GM20431 (cell line): ENCODE measurements around the gene M1AP.

Source experiments
- in situ Hi-C: fragments of 300-500 bp; cut with MseI, MboI; formaldehyde crosslinking; loops from one replicate; pipeline ENCODE4 v1.15.0; 2020; ENCODE audit warnings: low sequenced_read_pairs; ENCODE audit not compliant: unreplicated experiment

The M1AP gene

DNA sequence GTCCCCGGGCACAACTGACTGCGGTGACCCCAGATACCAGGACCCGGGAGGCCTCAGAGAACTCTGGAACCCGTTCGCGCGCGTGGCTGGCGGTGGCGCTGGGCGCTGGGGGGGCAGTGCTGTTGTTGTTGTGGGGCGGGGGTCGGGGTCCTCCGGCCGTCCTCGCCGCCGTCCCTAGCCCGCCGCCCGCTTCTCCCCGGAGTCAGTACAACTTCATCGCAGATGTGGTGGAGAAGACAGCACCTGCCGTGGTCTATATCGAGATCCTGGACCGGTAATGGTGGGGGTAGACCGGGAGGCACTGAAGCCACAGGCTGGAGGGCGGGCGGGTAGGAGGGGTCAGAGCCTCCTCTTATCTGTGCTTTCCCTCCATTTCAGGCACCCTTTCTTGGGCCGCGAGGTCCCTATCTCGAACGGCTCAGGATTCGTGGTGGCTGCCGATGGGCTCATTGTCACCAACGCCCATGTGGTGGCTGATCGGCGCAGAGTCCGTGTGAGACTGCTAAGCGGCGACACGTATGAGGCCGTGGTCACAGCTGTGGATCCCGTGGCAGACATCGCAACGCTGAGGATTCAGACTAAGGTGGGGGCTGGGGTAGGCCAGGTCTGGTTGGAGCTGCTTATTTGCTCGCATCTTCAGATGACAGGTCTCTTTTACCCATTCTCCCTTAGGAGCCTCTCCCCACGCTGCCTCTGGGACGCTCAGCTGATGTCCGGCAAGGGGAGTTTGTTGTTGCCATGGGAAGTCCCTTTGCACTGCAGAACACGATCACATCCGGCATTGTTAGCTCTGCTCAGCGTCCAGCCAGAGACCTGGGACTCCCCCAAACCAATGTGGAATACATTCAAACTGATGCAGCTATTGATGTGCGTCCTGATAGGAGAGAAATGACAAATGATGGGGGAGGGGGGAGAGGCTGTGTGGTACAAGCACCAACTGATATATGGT lies 117.6 kb downstream of the M1AP start:
- in situ Hi-C loops: no loop called here

DNA sequence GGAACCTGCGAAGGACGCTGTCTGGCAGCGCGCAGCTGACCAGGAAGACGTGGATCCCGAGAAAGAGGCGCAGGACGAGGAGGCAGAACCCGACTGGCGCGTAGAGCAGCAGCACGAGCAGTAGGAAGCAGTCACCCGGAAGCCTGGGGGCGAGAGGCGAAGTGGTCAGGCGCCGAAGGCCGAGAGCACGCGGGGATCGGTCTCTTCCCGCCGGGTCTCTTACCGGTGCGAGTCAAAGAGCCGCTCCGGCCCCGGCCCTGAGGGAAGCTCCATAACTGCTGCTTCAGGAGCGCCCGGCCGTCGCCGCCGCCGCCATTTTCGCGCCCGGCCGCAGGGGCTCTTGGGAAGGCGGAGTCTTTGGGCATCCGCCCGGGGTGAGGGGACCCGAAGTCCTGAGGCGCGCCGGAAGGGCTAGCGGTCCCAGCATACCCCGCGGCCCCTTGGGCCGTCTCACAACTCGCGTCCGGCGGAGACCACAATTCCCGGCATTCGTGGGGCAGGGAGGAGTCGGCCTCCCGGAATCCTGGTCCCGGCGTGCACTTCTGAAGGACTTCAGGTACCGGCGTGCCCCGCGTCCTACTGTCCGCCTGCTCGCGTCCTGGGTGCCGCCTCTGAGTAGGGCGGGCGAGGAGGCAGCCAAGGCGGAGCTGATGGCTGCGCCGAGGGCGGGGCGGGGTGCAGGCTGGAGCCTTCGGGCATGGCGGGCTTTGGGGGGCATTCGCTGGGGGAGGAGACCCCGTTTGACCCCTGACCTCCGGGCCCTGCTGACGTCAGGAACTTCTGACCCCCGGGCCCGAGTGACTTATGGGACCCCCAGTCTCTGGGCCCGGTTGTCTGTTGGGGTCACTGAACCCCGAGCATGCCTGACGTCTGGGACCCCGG lies 118.5 kb downstream of the M1AP start, which contains the start of the genes AUP1 and HTRA2:
TSS of gene AUP1 (minus strand) at position 350 of the 882 bp plus-strand sequence. CDS start at position 273, 77 bp downstream.
TSS of gene HTRA2 (plus strand) at position 577 of the 882 bp plus-strand sequence. CDS start at position 651, 74 bp downstream.
- in situ Hi-C loops: no loop called here

DNA sequence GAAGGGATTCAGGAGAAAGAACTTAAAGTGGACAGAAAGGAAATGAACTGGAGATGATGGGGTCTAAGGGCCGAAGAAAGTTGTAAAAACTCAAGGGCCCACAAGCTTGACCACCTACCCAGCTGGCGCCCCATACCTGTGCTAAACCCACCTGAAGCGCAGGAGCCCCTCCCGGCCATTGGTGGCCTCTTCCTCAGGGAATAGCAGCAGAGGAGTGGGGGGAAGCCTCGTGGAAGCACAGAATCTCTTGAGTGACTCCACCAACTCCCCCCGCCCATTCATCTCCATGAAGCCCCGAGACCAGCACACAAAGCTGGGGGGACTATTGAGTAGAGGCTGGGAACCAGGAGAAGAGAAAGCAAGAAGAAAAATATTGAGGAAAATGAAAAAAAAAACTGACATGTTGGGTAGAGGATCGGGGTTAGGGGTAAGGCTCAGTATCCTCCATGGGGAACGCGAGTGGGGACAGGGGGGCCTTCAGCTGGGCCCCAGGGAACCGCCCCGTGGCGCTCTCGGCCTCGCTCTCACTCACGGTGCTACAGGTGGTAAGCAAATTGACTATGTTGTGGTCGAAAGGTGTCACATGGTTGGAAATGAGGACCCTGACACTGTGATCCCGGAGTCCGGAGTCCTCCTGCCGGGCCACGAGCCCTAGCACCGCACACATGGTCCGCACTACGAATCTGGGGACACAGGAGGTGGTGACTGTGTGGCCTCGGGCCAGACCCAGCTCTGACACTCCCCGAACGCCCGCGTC lies 119.4 kb downstream of the M1AP start:
- in situ Hi-C loops: no loop called here

DNA sequence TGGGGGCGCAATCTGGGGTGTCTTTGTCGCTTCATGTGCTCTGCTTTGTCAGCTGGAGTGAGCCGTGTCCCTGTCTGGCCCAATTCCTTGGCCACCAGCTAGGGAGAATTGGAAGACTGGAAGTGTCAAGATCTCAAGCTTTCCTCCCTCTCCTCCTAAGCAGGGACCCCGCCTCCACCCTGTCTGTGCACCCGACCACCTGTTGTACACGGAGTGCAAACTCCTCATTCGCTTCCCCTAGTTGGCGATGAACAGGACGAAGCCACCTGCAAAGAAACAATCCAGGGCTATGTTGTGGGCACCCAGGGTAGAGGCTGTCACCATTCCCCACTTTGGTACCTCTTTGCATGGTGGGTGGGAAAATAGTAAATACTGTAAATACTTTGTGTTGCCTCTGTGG lies 120.4 kb downstream of the M1AP start:
- in situ Hi-C loops: no loop called here

DNA sequence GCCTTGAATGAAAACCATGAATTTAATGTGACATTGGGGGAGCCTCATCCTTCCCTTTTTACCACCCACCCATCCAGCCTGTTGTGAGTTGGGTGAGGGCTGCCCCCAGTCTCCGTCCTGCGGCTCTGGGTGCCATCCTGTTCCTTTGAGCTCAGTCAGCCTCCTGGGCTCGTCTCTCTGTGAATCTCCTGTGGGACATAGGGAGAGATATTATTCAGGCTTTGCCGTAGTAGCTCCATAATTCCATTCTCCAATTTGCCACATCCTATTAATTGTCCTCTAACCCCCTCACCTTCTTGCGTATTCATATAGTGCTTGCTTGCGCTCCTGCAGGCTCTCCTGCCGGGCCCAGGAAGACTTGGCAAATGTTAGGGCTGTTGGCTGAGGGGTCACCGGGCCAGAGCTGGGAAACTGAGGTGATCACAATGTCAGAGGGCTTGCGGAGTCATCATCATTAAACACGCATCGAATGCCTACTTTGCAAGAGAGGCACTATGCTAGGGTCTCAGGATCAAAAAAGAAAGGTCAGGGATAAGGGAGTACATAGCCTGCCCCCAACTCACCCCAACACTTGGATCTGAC lies 121.4 kb downstream of the M1AP start:
- in situ Hi-C loops: no loop called here

DNA sequence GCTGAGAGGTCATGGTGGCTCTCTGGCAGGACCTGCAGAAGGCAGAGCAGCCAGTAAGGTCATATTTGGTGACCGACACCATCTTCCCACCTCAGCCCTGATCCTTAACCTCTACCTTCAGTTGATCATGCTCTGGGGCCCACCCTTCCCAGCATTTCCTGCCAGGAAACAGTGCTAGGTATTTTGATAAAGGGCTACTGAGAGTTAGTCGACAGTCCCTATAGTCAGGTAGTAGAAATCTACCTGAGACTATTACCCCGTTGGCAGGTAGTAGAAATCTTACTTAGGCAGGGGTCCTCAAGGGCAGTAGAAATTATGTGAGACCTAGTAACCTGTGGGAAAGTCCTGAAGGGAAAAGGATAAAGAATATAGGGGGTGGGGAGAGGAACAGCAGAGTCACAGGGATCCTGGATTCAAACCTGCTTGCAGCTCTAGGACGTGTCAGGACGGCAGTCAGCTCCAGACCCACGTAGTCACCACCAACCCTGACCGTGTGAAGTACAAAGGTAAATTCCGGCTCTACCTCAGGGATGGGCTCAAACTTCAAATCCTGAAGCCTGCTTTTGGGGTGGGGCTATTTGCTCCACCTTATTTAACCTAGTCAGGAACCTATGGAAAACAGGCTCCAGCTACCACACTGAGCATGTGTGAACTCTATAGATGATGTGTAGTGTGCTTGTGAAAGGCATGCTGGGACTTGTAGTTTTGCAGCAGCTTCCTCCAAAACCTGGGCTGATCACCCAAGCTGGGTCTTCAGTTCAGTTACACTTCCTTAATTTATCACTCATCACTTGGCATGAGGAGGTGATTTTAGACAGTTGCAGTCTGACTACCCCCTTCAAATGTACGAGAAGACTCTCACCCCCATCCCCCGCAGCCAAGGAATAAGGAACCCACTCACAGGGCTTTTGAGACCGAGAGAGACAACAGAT lies 122.1 kb downstream of the M1AP start, which contains the start of gene DQX1:
TSS of gene DQX1 (minus strand) at position 515 of the 932 bp plus-strand sequence. CDS start at position 13, 502 bp downstream.
- in situ Hi-C loops: no loop called here

DNA sequence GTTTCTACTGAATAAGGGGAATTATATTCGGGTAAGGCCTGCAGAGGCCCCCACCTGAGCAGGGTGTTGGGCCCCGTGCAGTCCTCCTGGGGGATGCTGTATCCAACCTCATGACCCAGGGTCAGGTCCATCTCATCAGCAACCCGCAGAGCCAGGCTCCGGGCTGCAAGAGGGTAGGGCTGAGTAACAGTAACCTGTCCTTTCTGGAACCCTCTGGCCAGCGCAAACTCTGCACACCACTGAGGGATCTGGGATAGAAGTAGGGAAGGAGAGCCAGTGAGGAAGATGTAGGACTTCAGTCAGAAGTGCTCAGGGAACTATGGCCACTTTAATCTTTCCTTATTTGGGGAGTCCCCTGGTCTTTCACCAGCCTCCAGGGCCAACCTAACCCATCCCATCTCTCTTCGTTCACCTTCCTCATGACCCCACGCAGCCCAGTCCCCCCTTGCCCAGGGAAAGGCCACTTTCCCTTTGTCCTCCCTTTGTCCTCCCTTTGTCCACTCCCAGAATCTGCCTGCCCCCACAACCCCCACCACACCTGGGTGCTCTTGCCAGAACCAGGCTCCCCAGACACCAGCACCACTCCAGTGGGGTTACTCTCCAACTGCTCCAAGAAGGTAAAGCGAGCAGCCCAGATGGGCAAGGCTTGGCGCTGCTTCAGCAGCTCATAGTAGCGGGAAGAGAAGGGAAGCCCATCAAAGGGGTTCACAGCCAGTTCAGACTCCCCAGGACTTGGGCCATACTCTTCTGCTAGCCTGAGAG lies 123.0 kb downstream of the M1AP start:
- in situ Hi-C loops: no loop called here

DNA sequence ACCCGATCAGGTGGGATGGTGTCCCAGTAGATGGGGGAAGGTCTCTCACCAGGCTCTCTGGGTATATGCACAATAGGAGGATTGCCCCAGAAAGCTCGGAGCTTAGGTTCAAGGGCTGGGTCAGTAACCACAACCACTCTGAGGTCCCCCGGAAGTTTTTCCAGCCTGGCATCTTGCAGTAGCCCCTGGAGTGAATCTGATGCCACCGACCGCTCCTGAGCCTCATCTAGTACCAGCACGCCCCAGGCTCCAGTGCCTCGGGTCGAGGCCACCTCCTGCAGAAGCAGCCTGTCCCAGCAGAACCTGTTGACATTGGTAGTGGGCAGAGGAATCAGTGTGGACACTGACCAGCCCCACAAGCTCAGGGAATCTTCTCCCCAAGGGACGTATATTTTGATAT lies 124.1 kb downstream of the M1AP start:
- in situ Hi-C loops: no loop called here

DNA sequence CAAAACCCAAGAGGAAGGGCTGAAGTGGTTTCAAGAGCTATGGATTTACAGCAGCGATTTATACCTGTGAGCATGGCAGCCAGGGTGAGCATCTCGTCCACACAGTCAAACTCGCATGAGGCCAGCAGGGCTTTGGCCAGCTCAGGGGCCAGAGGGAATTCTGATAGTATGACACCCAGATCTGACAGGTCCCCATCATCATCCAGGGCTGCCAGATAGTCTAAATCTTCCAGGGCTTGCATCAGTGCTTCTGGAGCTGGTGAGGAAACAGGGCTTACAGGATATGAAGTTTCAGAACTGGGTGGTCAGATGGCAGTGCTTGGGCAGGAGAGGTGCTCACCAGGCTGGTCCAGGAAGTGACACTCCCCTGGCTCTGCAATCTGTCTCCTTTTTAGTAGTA lies 125.6 kb downstream of the M1AP start:
- in situ Hi-C loops: no loop called here

DNA sequence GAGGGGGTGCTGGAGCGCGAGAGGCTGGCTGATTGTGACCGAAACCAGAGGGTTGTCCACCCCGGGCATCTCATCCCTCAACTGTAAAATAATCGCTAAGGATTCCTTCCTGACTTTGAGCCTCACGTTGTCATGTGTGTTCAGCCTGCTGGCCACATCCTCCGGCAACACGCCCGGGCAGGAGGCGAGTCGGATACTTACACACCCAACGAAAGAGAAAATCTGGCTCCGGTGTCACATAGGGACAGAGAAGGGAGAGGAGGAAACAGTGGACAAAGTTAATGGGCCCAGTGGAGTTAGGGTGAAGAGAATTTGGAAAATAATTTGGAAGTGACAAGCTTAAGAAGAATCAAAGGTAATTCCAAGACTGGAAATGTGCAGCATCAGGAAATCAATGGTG lies 131.5 kb downstream of the M1AP start:
- in situ Hi-C loops: no loop called here

DNA sequence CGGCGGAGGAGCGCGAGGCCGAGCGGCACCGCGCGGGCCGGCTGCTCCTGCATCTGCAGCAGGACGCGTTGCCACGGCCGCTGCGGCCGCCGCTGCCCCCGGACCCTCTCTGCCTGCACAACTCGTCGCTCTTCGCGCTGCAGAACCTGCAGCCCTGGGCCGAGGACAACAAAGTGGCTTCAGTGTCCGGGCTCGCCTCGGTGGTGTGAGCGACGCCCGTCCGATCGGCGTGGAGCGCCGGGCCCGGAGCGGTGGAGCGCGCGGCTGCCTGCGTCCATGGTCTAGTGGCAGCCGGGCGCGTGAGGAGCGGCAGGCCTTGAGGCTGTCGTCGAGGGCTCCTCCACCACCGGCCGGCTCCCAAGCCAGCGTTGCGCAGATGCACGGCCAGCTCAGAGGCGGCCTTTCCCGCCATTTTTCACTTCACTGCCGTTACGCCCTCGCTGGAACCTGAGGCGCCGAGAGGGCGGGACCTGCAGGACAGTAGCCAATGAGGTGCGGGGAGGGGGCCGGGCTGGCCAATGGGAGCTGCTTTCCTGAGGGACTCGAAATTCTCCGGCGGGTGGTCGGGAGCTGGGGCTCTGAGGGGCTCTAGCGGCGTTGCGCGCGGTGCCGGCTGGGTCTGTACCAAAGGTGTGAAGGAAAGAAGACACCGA lies 132.0 kb downstream of the M1AP start:
- in situ Hi-C loops: no loop called here

DNA sequence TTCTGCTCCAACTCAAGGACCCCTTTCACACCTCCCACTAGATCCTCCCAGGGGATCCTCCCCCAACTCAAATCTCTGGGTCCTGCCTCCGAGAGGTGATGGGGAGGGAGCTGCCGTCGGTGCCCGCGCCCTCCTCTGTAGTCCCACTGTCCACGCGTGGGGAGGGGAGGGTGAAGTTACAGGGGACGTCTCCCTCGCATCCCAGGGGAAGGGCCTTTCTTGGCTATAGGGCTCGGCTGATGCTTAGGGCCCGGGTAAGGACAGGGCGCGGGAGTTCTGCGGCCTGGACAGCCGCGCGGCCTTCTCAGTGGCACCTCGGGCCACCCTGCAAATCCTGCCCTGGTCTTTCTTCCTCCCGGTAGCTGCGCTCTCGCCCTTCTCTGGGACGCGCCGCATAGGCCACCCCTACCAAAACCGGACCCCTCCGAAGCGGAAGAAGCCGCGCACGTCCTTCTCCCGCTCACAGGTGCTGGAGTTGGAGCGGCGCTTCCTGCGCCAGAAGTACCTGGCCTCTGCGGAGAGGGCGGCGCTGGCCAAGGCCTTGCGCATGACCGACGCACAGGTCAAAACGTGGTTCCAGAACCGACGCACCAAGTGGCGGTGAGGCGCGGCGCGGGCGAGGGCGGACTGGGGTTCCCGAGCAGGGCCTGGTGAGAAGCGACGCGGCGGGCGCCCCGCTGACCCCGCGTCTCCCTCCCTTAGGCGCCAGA lies 132.7 kb downstream of the M1AP start:
- in situ Hi-C loops: no loop called here

DNA sequence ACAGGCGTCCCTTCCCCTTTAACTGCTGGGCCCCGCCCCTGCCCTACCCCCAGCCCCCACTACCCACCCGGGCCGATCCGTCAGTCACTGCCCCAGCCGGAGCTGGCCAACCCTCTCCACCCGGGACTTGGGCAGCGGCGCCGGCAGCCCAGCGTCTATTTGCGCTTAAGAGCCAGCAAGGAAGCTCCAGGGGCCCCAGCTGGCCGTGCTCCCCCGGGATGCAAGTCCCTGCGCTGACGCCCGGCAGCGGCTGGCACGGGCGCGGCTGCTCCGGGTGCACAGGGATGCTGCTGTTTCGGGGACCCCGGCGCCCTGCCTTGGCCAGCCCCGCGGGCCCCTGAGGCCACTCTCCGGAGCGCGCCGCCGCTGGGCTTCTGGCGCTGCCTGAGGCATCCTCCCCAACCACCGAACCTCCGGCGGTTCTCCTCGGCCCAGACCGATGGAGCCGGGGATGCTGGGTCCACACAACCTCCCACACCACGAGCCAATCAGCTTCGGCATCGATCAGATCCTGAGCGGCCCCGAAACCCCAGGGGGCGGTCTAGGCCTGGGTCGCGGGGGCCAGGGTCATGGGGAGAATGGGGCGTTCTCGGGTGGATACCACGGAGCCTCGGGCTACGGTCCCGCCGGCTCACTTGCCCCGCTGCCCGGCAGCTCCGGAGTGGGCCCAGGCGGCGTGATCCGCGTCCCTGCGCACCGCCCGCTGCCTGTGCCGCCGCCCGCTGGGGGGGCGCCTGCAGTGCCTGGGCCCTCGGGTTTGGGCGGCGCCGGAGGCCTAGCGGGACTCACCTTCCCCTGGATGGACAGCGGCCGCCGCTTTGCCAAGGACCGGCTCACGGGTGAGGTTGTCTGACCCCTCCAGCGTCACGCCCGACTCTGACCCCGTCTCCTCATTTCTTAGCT lies 133.5 kb downstream of the M1AP start, which contains the start of gene TLX2:
TSS of gene TLX2 (plus strand) at position 83 of the 903 bp plus-strand sequence. CDS start at position 440, 357 bp downstream.
- in situ Hi-C loops: no loop called here

DNA sequence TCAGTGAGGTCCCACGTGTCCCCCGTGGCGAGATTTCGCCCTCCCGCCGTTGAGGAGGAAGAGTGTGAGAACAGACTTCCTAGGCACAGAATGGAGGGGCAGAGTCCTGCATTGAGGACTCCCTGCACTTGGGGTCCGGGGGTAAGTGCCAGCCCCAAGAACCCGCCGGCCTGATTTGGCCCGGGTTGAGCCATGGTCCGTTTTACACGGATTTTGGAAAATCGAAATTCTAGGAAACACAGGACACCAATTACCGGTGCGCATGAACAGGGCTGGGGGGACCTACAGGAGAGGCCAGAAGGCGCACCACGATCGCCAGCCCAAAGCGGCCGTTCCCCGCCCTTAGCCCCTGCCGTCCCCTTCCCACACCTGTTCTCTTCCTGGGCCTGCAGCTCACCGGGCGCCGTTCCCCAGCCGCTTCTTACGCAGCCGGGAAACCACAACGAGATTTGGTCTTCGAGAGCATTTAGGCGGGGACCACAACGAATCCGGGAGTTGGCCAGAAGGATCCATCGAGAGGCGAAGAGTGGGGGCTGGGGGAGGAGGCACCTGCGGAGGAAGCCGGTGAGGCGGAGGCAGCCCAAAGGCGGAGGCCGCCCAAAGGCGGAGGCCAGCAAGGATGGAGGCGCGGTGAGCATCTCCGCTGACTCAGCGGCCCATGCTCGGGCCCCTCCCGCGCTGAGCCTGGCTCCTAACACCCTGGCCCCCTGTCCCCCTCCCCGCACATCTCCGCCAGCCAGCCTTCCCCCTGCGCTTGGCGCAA lies 134.3 kb downstream of the M1AP start:
- in situ Hi-C loops: no loop called here
